ENCODE results near the gene GPR15.

DNA sequence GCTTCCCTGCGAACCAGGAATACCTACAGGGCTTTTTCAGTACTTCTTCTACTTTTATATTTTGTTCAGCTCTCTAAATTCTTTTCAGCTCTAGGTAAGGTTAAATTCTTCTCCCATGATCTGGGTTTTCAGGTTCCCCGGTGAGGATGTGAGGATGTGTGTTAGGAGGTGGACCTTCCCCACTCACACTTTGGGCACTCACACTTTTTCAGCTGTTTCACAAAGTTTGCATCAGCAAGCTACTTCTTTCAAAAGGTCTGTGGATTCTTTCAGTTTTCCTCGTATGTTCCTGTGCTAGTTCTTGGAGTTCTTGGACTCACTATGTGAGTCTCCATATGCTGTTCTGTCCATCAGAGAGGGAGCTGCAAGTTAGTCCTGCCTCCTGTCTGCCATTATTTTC is 48.2 kb upstream of the GPR15 start:
- TF ChIP-seq, protein P1, sequence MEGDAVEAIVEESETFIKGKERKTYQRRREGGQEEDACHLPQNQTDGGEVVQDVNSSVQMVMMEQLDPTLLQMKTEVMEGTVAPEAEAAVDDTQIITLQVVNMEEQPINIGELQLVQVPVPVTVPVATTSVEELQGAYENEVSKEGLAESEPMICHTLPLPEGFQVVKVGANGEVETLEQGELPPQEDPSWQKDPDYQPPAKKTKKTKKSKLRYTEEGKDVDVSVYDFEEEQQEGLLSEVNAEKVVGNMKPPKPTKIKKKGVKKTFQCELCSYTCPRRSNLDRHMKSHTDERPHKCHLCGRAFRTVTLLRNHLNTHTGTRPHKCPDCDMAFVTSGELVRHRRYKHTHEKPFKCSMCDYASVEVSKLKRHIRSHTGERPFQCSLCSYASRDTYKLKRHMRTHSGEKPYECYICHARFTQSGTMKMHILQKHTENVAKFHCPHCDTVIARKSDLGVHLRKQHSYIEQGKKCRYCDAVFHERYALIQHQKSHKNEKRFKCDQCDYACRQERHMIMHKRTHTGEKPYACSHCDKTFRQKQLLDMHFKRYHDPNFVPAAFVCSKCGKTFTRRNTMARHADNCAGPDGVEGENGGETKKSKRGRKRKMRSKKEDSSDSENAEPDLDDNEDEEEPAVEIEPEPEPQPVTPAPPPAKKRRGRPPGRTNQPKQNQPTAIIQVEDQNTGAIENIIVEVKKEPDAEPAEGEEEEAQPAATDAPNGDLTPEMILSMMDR (IDR thresholded peaks at IDR 0.05), result no peak
- TF ChIP-seq POLR2A (IDR thresholded peaks at IDR 0.05), result no peak

All from testis (tissue), 2 donors.